Vagina (tissue), 2 donors: ENCODE data around the gene DNAJC7. TPM values are rescaled to one million over a fixed set of nuclear protein-coding genes. Genes with fewer than 3 reads are reported as not detected.
"Not testable (repeated sequence)": the region's sequence is repeated elsewhere in the genome, so short reads cannot be mapped to it uniquely, and the experiment has no call there.

Experiments used
- DNase-seq, 2 donors: peaks; one replicate each; pipeline ENCODE4 v3.0.0-alpha.2; 2017; ENCODE audit errors: extremely low spot score in 2 of 2
- H3K27ac ChIP-seq: fragments of 200-600 bp; sonication (generic); one replicate; pipeline ENCODE4 v1.5.1; 2019
- H3K27me3 ChIP-seq: fragments of 200-600 bp; sonication (generic); one replicate; pipeline ENCODE4 v1.5.1; 2019
- H3K36me3 ChIP-seq, 2 donors: fragments of 200-600 bp; sonication (generic); one replicate each; pipeline ENCODE4 v1.5.1; 2017 to 2019
- H3K4me1 ChIP-seq: fragments of 200-600 bp; sonication (generic); one replicate; pipeline ENCODE4 v1.5.1; 2019
- H3K4me3 ChIP-seq, 2 donors: fragments of 200-600 bp; sonication (generic); 1 replicate in 1 of 2; 2 replicates in 1 of 2; pipeline ENCODE4 v1.5.1; 2016 to 2019
- H3K9me3 ChIP-seq: fragments of 200-600 bp; sonication (generic); one replicate; pipeline ENCODE4 v1.5.1; 2019
- POLR2A ChIP-seq, 2 donors: fragments of 450-650 bp; IDR thresholded peaks; one replicate each; pipeline ENCODE4 v1.6.1; 2017; ENCODE audit warnings: antibody characterized with exemption in 2 of 2, mild to moderate bottlenecking in 2 of 2, moderate library complexity in 2 of 2
- POLR2AphosphoS5 ChIP-seq, 2 donors: sonication (generic); formaldehyde crosslinking; IDR thresholded peaks; one replicate each; pipeline ENCODE4 v1.9.0; 2017; ENCODE audit warnings: antibody characterized with exemption in 2 of 2, mild to moderate bottlenecking in 2 of 2, low read depth in 1 of 2; ENCODE audit not compliant: insufficient read depth in 1 of 2
- intact Hi-C: fragments of 100-400 bp; cut with DNase I; formaldehyde crosslinking; loops from one replicate; pipeline ENCODE4 v1.15.1; 2023
- total RNA-seq: library from RNA; depleted of rRNA; stranded (reverse); fragments of >200 nt; gene quantifications from one replicate; pipeline ENCODE4 v1.2.3, GENCODE V29; 2016
- TF ChIP-seq, protein P1 (sequence below), 3 experiments: fragments of 450-650 bp in 2 of 3; fragments of 200-600 bp in 1 of 3; sonication (generic) in 1 of 3; IDR thresholded peaks; one replicate each; pipeline ENCODE4 v1.5.1; 2017 to 2019; ENCODE audit warnings: antibody characterized with exemption in 3 of 3, mild to moderate bottlenecking in 2 of 3, moderate library complexity in 2 of 3

DNAJC7 gene
- total RNA-seq, 1 donor from 2014 or later = 60.2 TPM

DNA sequence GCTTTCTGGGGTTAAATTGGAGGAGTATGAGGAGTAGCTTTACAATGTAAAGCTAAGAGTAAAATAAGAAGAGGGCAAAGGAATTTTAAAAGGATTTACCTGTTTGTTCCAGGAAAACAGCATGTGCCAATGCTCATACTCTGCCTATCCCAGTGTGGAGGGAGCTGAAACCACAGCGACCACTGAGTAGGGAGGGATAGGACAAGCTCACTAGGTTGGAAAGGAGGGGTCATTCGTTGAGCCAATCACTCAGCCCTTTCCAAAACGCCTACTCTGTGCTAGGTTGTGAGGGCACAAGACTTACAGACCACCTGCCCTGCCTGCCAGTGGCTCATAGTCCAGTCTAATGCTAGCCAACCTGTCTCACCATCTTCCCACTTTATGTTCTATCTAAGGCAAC is 1.1 kb upstream of the DNAJC7 start:
- peak overlapping the region; percentile 77 to 92 for H3K4me3 ChIP-seq
- H3K4me1 ChIP-seq = peaks cover 52% of the 10 kb centered on the region
- intact Hi-C loops = loop anchor here (5.0 kb wide), 1 partner anchor 51 kb away; the partner anchor contains the start of gene CNP
- TF ChIP-seq POLR2AphosphoS5 (IDR thresholded peaks at IDR 0.05; ENCODE audit: insufficient read depth in 1 of 2, low read depth in 1 of 2) (no peak), POLR2A (IDR thresholded peaks at IDR 0.05) (no peak)
- TF ChIP-seq, protein P1, sequence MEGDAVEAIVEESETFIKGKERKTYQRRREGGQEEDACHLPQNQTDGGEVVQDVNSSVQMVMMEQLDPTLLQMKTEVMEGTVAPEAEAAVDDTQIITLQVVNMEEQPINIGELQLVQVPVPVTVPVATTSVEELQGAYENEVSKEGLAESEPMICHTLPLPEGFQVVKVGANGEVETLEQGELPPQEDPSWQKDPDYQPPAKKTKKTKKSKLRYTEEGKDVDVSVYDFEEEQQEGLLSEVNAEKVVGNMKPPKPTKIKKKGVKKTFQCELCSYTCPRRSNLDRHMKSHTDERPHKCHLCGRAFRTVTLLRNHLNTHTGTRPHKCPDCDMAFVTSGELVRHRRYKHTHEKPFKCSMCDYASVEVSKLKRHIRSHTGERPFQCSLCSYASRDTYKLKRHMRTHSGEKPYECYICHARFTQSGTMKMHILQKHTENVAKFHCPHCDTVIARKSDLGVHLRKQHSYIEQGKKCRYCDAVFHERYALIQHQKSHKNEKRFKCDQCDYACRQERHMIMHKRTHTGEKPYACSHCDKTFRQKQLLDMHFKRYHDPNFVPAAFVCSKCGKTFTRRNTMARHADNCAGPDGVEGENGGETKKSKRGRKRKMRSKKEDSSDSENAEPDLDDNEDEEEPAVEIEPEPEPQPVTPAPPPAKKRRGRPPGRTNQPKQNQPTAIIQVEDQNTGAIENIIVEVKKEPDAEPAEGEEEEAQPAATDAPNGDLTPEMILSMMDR (IDR thresholded peaks at IDR 0.05) = no peak
- peaks cover 0 to 17% of the 10 kb centered on the region in 2 donors for H3K36me3 ChIP-seq
- H3K27me3 ChIP-seq = no peaks in the 10 kb centered on the region
- DNase-seq = no peak
- no peaks in the 10 kb centered on the region for H3K9me3 ChIP-seq
- H3K27ac ChIP-seq = peak overlapping the region; percentile 91

DNA sequence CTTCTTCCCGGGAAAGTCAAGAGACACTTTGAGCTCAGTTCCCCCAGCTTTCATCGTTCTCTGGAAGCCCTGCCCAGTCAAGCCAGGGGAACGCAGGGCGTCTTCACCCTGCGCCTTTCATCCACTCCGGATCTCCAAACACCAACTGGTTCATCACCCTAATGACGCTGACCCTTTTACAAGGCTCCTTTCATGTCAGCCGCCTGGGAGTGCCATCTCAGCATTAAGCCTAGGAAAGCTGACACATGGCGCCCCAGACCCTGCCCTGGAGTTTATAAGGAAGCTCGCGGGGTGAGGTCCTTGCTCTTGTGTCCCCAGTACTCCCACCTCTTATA is 594 bp upstream of the DNAJC7 start:
- peak overlapping the region; percentile 77 to 92 for H3K4me3 ChIP-seq
- H3K36me3 ChIP-seq = peaks cover 0 to 13% of the 10 kb centered on the region in 2 donors
- H3K27me3 ChIP-seq = no peaks in the 10 kb centered on the region
- peaks cover 57% of the 10 kb centered on the region for H3K4me1 ChIP-seq
- intact Hi-C loops = loop anchor here (5.0 kb wide), 1 partner anchor 51 kb away; the partner anchor contains the start of gene CNP
- TF ChIP-seq POLR2A (IDR thresholded peaks at IDR 0.05) (no peak), POLR2AphosphoS5 (IDR thresholded peaks at IDR 0.05; ENCODE audit: insufficient read depth in 1 of 2, low read depth in 1 of 2) (no peak)
- TF ChIP-seq, protein P1 (IDR thresholded peaks at IDR 0.05) = no peak
- no peak for DNase-seq
- H3K9me3 ChIP-seq = no peaks in the 10 kb centered on the region
- peak overlapping the region; percentile 91 for H3K27ac ChIP-seq

DNA sequence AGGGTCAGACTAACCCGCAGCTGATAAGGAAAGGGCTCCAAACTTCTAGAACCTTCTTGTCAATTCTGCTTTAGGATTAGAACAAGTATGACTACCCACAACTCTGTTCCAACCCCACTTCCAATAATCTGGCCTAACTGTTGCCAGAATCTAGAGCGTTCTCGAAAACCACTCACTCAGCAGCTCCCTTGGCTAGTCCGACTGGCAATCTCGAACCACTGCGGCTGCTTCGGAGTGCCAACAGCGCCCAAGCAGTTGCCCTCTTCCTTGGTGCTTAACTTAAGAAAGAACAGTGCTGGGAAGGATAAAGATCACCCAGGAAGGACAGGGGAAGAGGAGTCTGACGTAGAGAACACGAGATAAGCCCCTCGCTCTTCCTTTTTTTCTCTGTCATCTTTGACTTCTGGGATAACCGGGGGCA is 818 bp downstream of the DNAJC7 start:
- Histone ChIP-seq H3K9me3 (no peaks in the 10 kb centered on the region), H3K27ac (peak overlapping the region; percentile 91), H3K36me3 (no peaks in the 10 kb centered on the region), H3K27me3 (no peaks in the 10 kb centered on the region), H3K4me1 (peaks cover 70% of the 10 kb centered on the region), H3K4me3 (peak overlapping the region; percentile 77 to 92)
- intact Hi-C loops = loop anchor here (5.0 kb wide), 1 partner anchor 49 kb away; the partner anchor contains the start of gene CNP
- DNase-seq = no peak
- TF ChIP-seq, protein P1 (IDR thresholded peaks at IDR 0.05) = no peak
- no peak for TF ChIP-seq POLR2A (IDR thresholded peaks at IDR 0.05)
- peak in 1 of 2 donors; percentile 34 for TF ChIP-seq POLR2AphosphoS5 (IDR thresholded peaks at IDR 0.05; ENCODE audit: insufficient read depth in 1 of 2, low read depth in 1 of 2)

DNA sequence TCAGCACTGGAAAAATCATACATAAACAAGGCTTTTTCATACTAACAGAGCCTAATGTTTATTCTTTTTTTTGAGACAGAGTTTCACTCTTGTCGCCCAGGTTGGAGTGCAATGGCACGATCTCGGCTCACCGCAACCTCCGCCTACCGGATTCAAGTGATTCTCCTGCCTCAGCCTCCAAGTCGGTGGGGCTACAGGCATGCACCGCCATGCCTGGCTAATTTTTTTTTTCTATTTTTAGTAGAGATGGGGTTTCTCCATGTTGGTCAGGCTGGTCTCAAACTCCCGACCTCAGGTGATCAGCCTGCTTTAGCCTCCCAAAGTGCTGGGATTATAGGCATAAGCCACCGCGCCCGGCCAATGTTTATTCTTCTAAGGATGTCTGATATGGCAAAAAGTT is 3.5 kb downstream of the DNAJC7 start:
- H3K27me3 ChIP-seq, H3K4me3 ChIP-seq, DNase-seq, H3K36me3 ChIP-seq, H3K27ac ChIP-seq, intact Hi-C loops, H3K9me3 ChIP-seq: not testable (repeated sequence)
- H3K4me1 ChIP-seq = peaks cover 82% of the 10 kb centered on the region

DNA sequence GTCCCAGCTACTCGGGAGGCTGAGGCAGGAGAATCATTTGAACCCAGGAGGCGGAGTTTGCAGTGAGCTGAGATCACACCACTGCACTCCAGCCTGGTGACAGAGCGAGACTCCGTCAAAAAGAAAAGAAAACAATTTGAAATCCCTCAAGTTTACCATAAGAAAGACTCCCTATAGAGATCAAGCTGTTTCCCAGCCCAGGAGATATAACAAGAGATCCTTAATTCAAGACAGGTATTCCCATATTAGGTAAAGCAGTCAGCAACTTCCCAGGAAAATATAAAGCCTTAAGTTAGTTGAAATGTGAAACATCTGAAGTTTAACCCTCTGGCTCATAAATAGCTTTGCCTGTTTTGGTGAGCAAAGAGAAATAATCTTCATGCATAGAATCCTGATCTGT is 4.9 kb downstream of the DNAJC7 start:
- H3K4me3 ChIP-seq, H3K27me3 ChIP-seq, H3K27ac ChIP-seq, H3K36me3 ChIP-seq, H3K9me3 ChIP-seq, intact Hi-C loops, DNase-seq: not testable (repeated sequence)
- H3K4me1 ChIP-seq = peaks cover 75% of the 10 kb centered on the region

DNA sequence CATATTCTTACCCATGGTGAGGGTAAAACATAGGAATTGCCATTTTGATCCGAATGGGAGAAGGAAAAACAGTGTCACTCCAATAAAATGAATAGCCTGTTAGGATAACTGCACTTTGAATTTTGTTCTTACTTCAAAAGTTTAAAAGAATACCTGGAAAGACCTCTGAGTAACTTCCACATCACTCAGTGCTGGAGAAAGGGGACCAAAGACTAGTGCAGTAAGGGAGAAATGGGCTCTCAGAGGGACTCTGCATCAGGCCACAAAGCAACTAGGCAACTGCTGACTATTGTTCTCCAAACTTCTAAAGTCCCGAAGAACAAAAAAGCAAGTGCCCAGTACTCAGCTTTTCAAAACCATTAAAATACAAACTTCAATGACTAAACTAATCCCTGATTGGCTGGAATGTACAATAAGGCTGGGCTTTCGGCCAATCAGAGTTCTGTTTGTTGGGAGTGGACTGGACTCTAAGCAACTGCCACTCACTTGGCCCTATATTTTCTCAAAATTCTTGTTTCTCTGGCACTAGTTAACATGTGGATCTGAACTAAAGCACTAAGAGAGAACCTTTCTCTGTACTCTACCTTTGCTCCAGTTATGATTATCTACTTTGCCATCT is 6.2 kb downstream of the DNAJC7 start:
- H3K9me3 ChIP-seq = no peaks in the 10 kb centered on the region
- H3K36me3 ChIP-seq = no peaks in the 10 kb centered on the region
- H3K4me3 ChIP-seq = no peak overlapping the region
- H3K27me3 ChIP-seq = no peaks in the 10 kb centered on the region
- H3K4me1 ChIP-seq = peaks cover 74% of the 10 kb centered on the region
- no peak overlapping the region for H3K27ac ChIP-seq
- DNase-seq = no peak
- TF ChIP-seq POLR2AphosphoS5 (IDR thresholded peaks at IDR 0.05; ENCODE audit: insufficient read depth in 1 of 2, low read depth in 1 of 2) (no peak), POLR2A (IDR thresholded peaks at IDR 0.05) (no peak)
- TF ChIP-seq, protein P1 (IDR thresholded peaks at IDR 0.05) = no peak
- intact Hi-C loops = no loop called here

DNA sequence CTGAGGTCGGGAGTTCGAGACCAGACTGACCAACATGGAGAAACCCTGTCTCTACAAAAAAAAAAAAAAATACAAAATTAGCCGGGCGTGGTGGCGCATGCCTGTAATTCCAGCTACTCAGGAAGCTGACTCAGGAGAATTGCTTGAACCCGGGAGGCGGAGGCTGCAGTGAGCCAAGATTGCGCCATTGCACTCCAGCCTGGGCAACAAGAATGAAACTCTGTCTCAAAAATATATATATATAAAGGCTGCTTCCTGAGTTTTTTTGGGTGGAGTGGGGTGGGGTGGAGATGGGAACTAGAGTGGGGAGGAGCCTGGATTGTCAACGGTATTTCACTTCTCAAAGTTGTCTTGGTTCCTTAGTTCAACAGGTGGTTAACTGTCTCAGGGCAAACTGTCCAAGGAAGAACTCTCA is 7.0 kb downstream of the DNAJC7 start:
- H3K9me3 ChIP-seq, H3K27ac ChIP-seq, H3K27me3 ChIP-seq, DNase-seq, H3K4me3 ChIP-seq, intact Hi-C loops, H3K36me3 ChIP-seq: not testable (repeated sequence)
- H3K4me1 ChIP-seq = peaks cover 72% of the 10 kb centered on the region
